ENCODE measurements around the gene RBM10.
"Not testable (repeated sequence)": the region's sequence is repeated elsewhere in the genome, so short reads cannot be mapped to it uniquely, and the experiment has no call there.

The RBM10 gene

GRCh38 chrX:47129899-47130358 lies 15.1 kb upstream of the RBM10 start:
- H3K4me3 ChIP-seq (ENCODE audit: low read length in 2 of 2) = peak overlapping the region; percentile 89 to 97
- no peaks in the 10 kb centered on the region for H3K4me1 ChIP-seq (ENCODE audit: control insufficient read depth in 2 of 2, insufficient read depth in 2 of 2, low read length in 2 of 2)
- peak overlapping the region in 1 of 2 donors; percentile 75 for H3K9ac ChIP-seq (ENCODE audit: low read depth in 1 of 2, low read length in 2 of 2)
- H3K27ac ChIP-seq (ENCODE audit: low read depth in 2 of 2, low read length in 2 of 2) = peak overlapping the region in 1 of 2 donors; percentile 82
- H3K27me3 ChIP-seq (ENCODE audit: control insufficient read depth in 2 of 2, insufficient read depth in 2 of 2, low read length in 2 of 2) = no peaks in the 10 kb centered on the region
- no peaks in the 10 kb centered on the region for H3K36me3 ChIP-seq (ENCODE audit: control insufficient read depth in 2 of 2, insufficient read depth in 2 of 2, low read length in 2 of 2)
- no peaks in the 10 kb centered on the region for H3K9me3 ChIP-seq (ENCODE audit: control insufficient read depth in 2 of 2, low read length in 2 of 2)

GRCh38 chrX:47133493-47133892 lies 11.5 kb upstream of the RBM10 start:
- no peaks in the 10 kb centered on the region for H3K9me3 ChIP-seq (ENCODE audit: control insufficient read depth in 2 of 2, low read length in 2 of 2)
- H3K4me1 ChIP-seq (ENCODE audit: control insufficient read depth in 2 of 2, insufficient read depth in 2 of 2, low read length in 2 of 2) = no peaks in the 10 kb centered on the region
- H3K27ac ChIP-seq (ENCODE audit: low read depth in 2 of 2, low read length in 2 of 2) = no peak overlapping the region
- H3K36me3 ChIP-seq (ENCODE audit: control insufficient read depth in 2 of 2, insufficient read depth in 2 of 2, low read length in 2 of 2) = no peaks in the 10 kb centered on the region
- H3K9ac ChIP-seq (ENCODE audit: low read depth in 1 of 2, low read length in 2 of 2) = no peak overlapping the region
- H3K27me3 ChIP-seq (ENCODE audit: control insufficient read depth in 2 of 2, insufficient read depth in 2 of 2, low read length in 2 of 2) = no peaks in the 10 kb centered on the region
- H3K4me3 ChIP-seq (ENCODE audit: low read length in 2 of 2) = no peak overlapping the region

DNA sequence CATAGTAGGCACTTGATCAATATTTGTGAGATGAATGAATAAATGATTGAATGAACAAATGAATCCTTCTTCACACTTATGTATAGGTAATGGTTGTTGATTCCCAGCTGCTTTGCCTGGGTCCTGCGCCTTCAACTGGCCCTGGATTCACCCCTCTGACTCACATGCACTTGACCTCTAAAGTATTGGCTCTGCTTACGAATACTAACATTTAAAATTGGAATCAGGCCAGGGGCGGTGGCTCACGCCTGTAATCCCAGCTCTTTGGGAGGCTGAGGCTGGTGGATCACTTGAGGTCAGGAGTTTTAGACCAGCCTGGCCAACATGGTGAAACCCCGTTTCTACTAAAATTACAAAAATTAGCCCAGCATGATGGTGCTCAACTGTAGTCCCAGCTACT lies 9.4 kb upstream of the RBM10 start:
- not testable (repeated sequence) for H3K36me3 ChIP-seq (ENCODE audit: control insufficient read depth in 2 of 2, insufficient read depth in 2 of 2, low read length in 2 of 2); H3K9me3 ChIP-seq (ENCODE audit: control insufficient read depth in 2 of 2, low read length in 2 of 2); H3K9ac ChIP-seq (ENCODE audit: low read depth in 1 of 2, low read length in 2 of 2); H3K4me1 ChIP-seq (ENCODE audit: control insufficient read depth in 2 of 2, insufficient read depth in 2 of 2, low read length in 2 of 2); H3K27me3 ChIP-seq (ENCODE audit: control insufficient read depth in 2 of 2, insufficient read depth in 2 of 2, low read length in 2 of 2); H3K27ac ChIP-seq (ENCODE audit: low read depth in 2 of 2, low read length in 2 of 2); H3K4me3 ChIP-seq (ENCODE audit: low read length in 2 of 2)

- no peaks in the 10 kb centered on the region for H3K9me3 ChIP-seq (ENCODE audit: control insufficient read depth in 2 of 2, low read length in 2 of 2)
- H3K4me3 ChIP-seq (ENCODE audit: low read length in 2 of 2) = no peak overlapping the region
- H3K9ac ChIP-seq (ENCODE audit: low read depth in 1 of 2, low read length in 2 of 2) = no peak overlapping the region
- peaks cover 0 to 3% of the 10 kb centered on the region in 2 donors for H3K27me3 ChIP-seq (ENCODE audit: control insufficient read depth in 2 of 2, insufficient read depth in 2 of 2, low read length in 2 of 2)
- no peaks in the 10 kb centered on the region for H3K4me1 ChIP-seq (ENCODE audit: control insufficient read depth in 2 of 2, insufficient read depth in 2 of 2, low read length in 2 of 2)
- H3K27ac ChIP-seq (ENCODE audit: low read depth in 2 of 2, low read length in 2 of 2) = no peak overlapping the region
- H3K36me3 ChIP-seq (ENCODE audit: control insufficient read depth in 2 of 2, insufficient read depth in 2 of 2, low read length in 2 of 2) = peaks cover 7 to 12% of the 10 kb centered on the region in 2 donors
Observed at GRCh38 chrX:47138171-47138570, 6.8 kb upstream of the RBM10 start.

- Histone ChIP-seq H3K4me1 (ENCODE audit: control insufficient read depth in 2 of 2, insufficient read depth in 2 of 2, low read length in 2 of 2) (peaks cover 8 to 10% of the 10 kb centered on the region in 2 donors), H3K27ac (ENCODE audit: low read depth in 2 of 2, low read length in 2 of 2) (peak overlapping the region; percentile 95 to 97), H3K9me3 (ENCODE audit: control insufficient read depth in 2 of 2, low read length in 2 of 2) (no peaks in the 10 kb centered on the region), H3K9ac (ENCODE audit: low read depth in 1 of 2, low read length in 2 of 2) (peak overlapping the region; percentile 80 to 86), H3K4me3 (ENCODE audit: low read length in 2 of 2) (peak overlapping the region; percentile 64 to 87), H3K36me3 (ENCODE audit: control insufficient read depth in 2 of 2, insufficient read depth in 2 of 2, low read length in 2 of 2) (peaks cover 7 to 12% of the 10 kb centered on the region in 2 donors), H3K27me3 (ENCODE audit: control insufficient read depth in 2 of 2, insufficient read depth in 2 of 2, low read length in 2 of 2) (peaks cover 3% of the 10 kb centered on the region in 2 donors)
Observed at GRCh38 chrX:47143894-47144625, 961 bp upstream of the RBM10 start.

DNA sequence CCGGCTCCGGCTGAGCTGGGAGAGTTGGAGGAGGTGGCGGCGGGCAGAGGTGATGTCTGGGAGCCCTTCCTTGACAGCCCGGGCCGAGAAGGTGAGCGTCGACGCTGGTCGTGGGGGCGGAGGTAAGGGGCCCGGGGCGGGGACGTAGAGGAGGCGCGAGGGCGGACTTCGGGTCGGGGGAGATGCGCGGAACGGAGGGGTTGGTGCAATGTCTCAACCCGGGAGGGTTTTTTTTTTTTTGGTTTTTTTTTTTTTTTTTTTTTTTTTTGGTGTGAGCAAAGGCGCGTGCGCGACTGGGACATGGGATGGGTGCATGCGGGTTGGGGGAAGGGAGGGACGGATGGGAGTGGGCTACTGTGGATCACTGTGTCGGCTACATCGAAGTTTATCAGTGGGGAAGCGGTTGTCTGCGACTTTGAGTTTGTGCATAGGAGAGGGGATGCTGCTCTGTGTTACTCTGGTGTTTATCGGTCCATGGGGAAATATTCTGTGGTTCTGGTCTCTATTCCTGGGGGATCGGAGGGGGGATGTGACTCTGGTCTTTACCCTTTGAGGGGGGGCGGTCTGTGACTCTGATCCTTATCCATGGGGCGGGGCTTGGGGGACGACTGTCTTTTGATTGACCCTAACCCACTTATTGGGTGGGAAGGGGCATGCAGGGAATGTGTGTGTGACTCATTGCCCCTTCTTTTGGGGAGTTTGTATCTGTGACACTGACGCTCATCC lies 537 bp downstream of the RBM10 start:
- H3K27ac ChIP-seq (ENCODE audit: low read depth in 2 of 2, low read length in 2 of 2) = peak overlapping the region; percentile 95 to 97
- no peaks in the 10 kb centered on the region for H3K9me3 ChIP-seq (ENCODE audit: control insufficient read depth in 2 of 2, low read length in 2 of 2)
- peak overlapping the region; percentile 66 to 86 for H3K9ac ChIP-seq (ENCODE audit: low read depth in 1 of 2, low read length in 2 of 2)
- H3K4me1 ChIP-seq (ENCODE audit: control insufficient read depth in 2 of 2, insufficient read depth in 2 of 2, low read length in 2 of 2) = peaks cover 8 to 10% of the 10 kb centered on the region in 2 donors
- H3K4me3 ChIP-seq (ENCODE audit: low read length in 2 of 2) = peak overlapping the region; percentile 70 to 87
- peaks cover 7 to 12% of the 10 kb centered on the region in 2 donors for H3K36me3 ChIP-seq (ENCODE audit: control insufficient read depth in 2 of 2, insufficient read depth in 2 of 2, low read length in 2 of 2)
- H3K27me3 ChIP-seq (ENCODE audit: control insufficient read depth in 2 of 2, insufficient read depth in 2 of 2, low read length in 2 of 2) = peaks cover 2 to 3% of the 10 kb centered on the region in 2 donors

DNA sequence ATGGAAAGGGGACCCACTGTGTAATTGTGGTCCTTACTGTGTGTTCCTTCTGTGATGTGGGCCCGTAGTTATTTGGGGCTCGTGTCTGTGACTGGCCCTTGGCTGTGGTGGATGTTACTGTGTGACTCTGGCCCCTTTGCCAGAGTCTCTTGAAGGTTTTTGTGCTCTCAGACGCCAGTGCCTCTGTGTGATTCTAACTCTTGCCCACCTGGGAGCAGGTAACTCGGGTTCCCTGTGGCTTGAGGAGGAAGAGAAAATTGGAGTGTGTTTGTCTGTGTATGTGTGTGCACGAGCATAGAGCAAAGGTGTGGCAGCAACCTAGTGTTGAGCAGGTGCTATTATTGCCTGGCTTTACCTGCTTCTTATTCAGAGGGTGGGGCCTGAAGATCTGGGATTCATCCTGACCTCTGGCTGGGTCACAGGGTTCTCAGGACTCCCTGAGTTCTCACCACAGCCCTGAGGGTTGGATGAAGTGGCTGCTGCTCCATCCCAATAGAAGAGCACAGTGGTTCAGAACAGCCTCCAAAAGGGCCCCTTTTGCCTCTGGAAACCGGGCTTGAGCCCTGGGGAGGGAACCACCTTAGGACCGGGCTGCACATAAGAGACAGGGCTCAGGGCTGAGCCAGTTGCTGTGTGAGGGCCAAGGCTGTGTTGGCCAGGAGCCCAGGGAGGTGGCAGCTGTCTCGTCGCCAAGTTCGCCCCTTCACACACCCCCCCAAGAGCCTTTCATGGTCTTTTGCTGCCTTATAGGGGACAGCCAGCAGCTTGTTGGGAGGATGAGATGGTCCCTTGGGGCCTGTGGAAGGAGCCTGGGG lies 1.3 kb downstream of the RBM10 start:
- H3K27ac ChIP-seq (ENCODE audit: low read depth in 2 of 2, low read length in 2 of 2) = peak overlapping the region; percentile 95 to 97
- peaks cover 7 to 8% of the 10 kb centered on the region in 2 donors for H3K36me3 ChIP-seq (ENCODE audit: control insufficient read depth in 2 of 2, insufficient read depth in 2 of 2, low read length in 2 of 2)
- H3K4me1 ChIP-seq (ENCODE audit: control insufficient read depth in 2 of 2, insufficient read depth in 2 of 2, low read length in 2 of 2) = peaks cover 8 to 10% of the 10 kb centered on the region in 2 donors
- H3K9ac ChIP-seq (ENCODE audit: low read depth in 1 of 2, low read length in 2 of 2) = peak overlapping the region; percentile 66 to 86
- peak overlapping the region; percentile 70 to 87 for H3K4me3 ChIP-seq (ENCODE audit: low read length in 2 of 2)
- H3K9me3 ChIP-seq (ENCODE audit: control insufficient read depth in 2 of 2, low read length in 2 of 2) = no peaks in the 10 kb centered on the region
- peaks cover 0 to 3% of the 10 kb centered on the region in 2 donors for H3K27me3 ChIP-seq (ENCODE audit: control insufficient read depth in 2 of 2, insufficient read depth in 2 of 2, low read length in 2 of 2)

- H3K36me3 ChIP-seq (ENCODE audit: control insufficient read depth in 2 of 2, insufficient read depth in 2 of 2, low read length in 2 of 2) = peaks cover 3 to 6% of the 10 kb centered on the region in 2 donors
- H3K9me3 ChIP-seq (ENCODE audit: control insufficient read depth in 2 of 2, low read length in 2 of 2) = no peaks in the 10 kb centered on the region
- H3K27ac ChIP-seq (ENCODE audit: low read depth in 2 of 2, low read length in 2 of 2) = no peak overlapping the region
- peaks cover 0 to 3% of the 10 kb centered on the region in 2 donors for H3K27me3 ChIP-seq (ENCODE audit: control insufficient read depth in 2 of 2, insufficient read depth in 2 of 2, low read length in 2 of 2)
- H3K4me3 ChIP-seq (ENCODE audit: low read length in 2 of 2) = peak overlapping the region in 1 of 2 donors; percentile 87
- peaks cover 8 to 10% of the 10 kb centered on the region in 2 donors for H3K4me1 ChIP-seq (ENCODE audit: control insufficient read depth in 2 of 2, insufficient read depth in 2 of 2, low read length in 2 of 2)
- H3K9ac ChIP-seq (ENCODE audit: low read depth in 1 of 2, low read length in 2 of 2) = no peak overlapping the region
Observed at GRCh38 chrX:47146936-47147859, 2.2 kb downstream of the RBM10 start.

- Histone ChIP-seq H3K9ac (ENCODE audit: low read depth in 1 of 2, low read length in 2 of 2) (no peak overlapping the region), H3K9me3 (ENCODE audit: control insufficient read depth in 2 of 2, low read length in 2 of 2) (no peaks in the 10 kb centered on the region), H3K4me3 (ENCODE audit: low read length in 2 of 2) (no peak overlapping the region), H3K27ac (ENCODE audit: low read depth in 2 of 2, low read length in 2 of 2) (no peak overlapping the region), H3K36me3 (ENCODE audit: control insufficient read depth in 2 of 2, insufficient read depth in 2 of 2, low read length in 2 of 2) (peaks cover 0 to 4% of the 10 kb centered on the region in 2 donors), H3K4me1 (ENCODE audit: control insufficient read depth in 2 of 2, insufficient read depth in 2 of 2, low read length in 2 of 2) (peaks cover 7 to 8% of the 10 kb centered on the region in 2 donors), H3K27me3 (ENCODE audit: control insufficient read depth in 2 of 2, insufficient read depth in 2 of 2, low read length in 2 of 2) (peaks cover 0 to 3% of the 10 kb centered on the region in 2 donors)
Observed at GRCh38 chrX:47148946-47149345, 3.9 kb downstream of the RBM10 start.

Data from mucosa of rectum (tissue), 2 donors.